ENCODE measurements around the gene TNPO1.

DNA sequence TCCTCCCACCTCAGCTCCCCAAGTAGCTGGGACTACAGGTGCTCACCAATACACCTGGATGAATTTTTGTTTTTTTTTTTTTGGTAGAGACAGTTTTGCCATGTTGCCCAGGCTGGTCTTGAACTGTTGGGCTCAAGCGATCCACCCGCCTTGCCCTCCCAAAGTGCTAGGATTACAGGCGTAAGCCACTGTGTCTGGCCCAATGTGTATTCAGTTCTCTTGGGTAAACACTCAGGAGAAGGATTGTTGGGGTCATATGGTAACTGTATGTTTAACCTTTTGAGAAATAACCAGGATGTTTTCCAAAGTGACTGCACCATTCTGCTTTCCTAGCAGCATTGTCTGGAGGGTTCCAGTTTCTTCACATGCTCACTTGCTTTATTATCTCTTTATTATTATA, 67.4 kb downstream of the TNPO1 start:
- TF ChIP-seq, protein P1, sequence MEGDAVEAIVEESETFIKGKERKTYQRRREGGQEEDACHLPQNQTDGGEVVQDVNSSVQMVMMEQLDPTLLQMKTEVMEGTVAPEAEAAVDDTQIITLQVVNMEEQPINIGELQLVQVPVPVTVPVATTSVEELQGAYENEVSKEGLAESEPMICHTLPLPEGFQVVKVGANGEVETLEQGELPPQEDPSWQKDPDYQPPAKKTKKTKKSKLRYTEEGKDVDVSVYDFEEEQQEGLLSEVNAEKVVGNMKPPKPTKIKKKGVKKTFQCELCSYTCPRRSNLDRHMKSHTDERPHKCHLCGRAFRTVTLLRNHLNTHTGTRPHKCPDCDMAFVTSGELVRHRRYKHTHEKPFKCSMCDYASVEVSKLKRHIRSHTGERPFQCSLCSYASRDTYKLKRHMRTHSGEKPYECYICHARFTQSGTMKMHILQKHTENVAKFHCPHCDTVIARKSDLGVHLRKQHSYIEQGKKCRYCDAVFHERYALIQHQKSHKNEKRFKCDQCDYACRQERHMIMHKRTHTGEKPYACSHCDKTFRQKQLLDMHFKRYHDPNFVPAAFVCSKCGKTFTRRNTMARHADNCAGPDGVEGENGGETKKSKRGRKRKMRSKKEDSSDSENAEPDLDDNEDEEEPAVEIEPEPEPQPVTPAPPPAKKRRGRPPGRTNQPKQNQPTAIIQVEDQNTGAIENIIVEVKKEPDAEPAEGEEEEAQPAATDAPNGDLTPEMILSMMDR (IDR thresholded peaks at IDR 0.05 in 2 of 3, conservative IDR thresholded peaks at IDR 0.05 in 1 of 3; ENCODE audit: control insufficient read depth in 2 of 3, extremely low read depth in 1 of 3, insufficient read depth in 1 of 3, low read depth in 3 of 3, low read length in 3 of 3) = no peak
- TF ChIP-seq FOS (IDR thresholded peaks at IDR 0.05; ENCODE audit: borderline replicate concordance, extremely low read depth, insufficient read length) (no peak), HCFC1 (IDR thresholded peaks at IDR 0.05; ENCODE audit: low read length) (no peak), SUZ12 (IDR thresholded peaks at IDR 0.05; ENCODE audit: unreplicated experiment) (no peak)
- TF ChIP-seq, protein P2, sequence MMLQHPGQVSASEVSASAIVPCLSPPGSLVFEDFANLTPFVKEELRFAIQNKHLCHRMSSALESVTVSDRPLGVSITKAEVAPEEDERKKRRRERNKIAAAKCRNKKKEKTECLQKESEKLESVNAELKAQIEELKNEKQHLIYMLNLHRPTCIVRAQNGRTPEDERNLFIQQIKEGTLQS (IDR thresholded peaks at IDR 0.05; ENCODE audit: borderline replicate concordance, extremely low read depth, low read depth, low read length) = no peak

Measured in GM12878 (cell line).